Measurements from ENCODE around the gene DMD. TPM values are rescaled to one million over a fixed set of nuclear protein-coding genes. Genes with fewer than 3 reads are reported as not detected.

The DMD gene
- total and polyA plus RNA-seq, 9 donors = 14.0 to 70.5 (median 37.6) TPM

DNA sequence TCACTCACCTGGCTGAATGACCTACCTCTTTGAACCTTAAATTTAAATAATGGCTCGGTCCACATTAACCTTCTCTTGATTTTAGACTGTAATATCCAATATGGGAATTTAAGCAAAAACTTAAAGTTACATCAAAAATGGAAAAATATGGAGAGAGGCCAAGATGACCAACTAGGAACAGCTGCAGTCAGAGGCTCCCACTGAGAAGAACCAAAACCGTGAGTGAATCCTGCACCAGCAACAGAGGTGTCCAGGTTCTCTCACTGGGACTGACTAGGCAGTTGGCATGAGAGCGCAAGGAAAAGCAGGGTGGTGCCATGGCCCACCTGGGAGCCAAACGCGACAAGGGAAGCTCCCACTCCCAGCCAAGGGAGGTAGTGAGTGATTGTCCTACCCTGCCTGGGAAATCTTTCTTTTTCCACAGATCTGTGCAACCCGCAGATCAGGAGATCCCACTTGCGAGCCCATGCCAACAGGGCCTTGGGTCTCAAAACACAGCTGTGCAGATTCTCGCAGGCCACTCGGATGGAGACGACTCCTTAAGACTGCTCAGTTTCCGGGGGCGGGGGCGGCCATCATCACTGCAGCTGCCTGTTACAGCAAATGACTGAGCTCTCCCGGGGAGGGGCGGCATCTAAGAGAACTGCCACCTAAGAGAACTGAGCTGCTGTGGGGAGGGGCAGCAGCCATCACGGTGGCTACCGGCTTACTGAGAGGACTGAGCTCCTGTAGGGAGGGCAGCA, 343.4 kb downstream of the DMD start:
- TF ChIP-seq POLR2A (IDR thresholded peaks at IDR 0.05) = no peak
- TF ChIP-seq EP300 (IDR thresholded peaks at IDR 0.05) = no peak
- no peak for TF ChIP-seq CTCF (IDR thresholded peaks at IDR 0.05)
- 75 to 82% (median 81%) methylated on average over 17 of the region's 17 CpGs for WGBS, 3 donors
- no peak overlapping the region for H3K27ac ChIP-seq
- no peak for DNase-seq
- H3K4me1 ChIP-seq (ENCODE audit: insufficient read depth) = no peaks in the 10 kb centered on the region
- H3K4me3 ChIP-seq = no peak overlapping the region
- no peaks in the 10 kb centered on the region for H3K9me3 ChIP-seq
- intact Hi-C loops (cut with DNase I) = no loop called here
- H3K27me3 ChIP-seq = no peaks in the 10 kb centered on the region
- H3K36me3 ChIP-seq = no peaks in the 10 kb centered on the region

DNA sequence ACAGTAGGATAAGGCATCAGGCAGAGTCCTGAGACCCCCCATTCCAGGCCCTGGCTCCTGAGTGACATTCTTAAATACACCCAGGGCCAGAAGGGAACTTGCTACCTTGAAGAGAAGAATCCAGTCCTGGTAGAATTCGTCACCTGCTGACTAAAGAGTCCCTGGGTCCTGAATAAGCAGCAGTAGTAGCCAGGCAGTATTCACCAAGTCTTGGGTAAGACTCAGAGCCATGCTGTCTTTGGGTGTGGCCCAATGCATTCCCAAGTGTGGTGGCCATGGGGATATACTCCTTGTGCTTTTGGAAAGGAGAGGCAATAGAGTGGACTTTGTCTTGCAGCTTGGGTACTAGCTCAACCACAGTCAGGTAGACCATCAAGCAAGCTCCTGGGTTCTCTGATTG, 359.1 kb downstream of the DMD start:
- Histone ChIP-seq H3K27ac (no peak overlapping the region), H3K4me3 (no peak overlapping the region), H3K27me3 (no peaks in the 10 kb centered on the region), H3K9me3 (no peaks in the 10 kb centered on the region), H3K4me1 (ENCODE audit: insufficient read depth) (no peaks in the 10 kb centered on the region), H3K36me3 (no peaks in the 10 kb centered on the region)
- TF ChIP-seq EP300 (IDR thresholded peaks at IDR 0.05) (no peak), CTCF (IDR thresholded peaks at IDR 0.05) (no peak), POLR2A (IDR thresholded peaks at IDR 0.05) (no peak)
- intact Hi-C loops (cut with DNase I) = no loop called here
- DNase-seq = no peak
- WGBS, 3 donors = 50 to 63% (median 61%) methylated on average over 1 of the region's 1 CpG

DNA sequence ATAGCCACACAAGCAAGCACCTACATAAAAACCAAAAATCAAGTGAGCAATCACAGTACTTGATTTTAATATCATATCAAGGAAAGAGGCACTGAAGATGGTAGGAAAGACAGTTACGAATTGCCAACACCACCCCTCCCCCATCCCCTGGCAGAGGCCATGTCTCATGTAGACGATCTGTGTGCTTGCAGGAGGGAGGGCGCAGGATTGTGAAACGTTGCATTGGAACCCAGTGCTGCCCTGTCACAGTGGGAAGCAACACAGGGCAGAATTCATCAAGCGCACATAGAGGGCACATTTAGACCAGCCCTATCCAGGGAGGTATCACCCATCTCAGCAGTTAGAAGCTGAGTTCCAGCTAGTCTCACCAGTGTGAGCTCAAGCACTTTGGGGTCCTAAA, 359.8 kb downstream of the DMD start:
- no peaks in the 10 kb centered on the region for H3K27me3 ChIP-seq

DNA sequence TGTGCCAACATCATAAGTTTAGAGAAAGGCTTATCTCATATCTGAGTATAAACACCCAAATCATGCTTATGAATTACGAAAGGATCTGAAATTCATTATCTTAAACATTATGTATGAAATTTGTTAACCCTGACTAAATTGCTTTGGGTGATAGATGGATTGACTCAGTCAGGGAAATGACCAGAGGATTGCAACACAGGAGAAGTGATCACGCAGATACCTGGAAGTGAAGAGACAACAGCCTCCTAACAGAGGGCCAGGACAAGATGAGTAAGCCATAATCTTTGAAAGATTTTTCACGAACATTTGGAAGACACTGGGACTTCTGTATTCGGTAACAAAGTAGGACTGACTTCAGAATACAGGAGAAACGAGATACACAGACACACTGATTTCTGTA, 363.4 kb downstream of the DMD start:
- intact Hi-C loops (cut with DNase I) = no loop called here

More for the DNA sequence above, 359.8 kb downstream of the DMD start:
- intact Hi-C loops (cut with DNase I) = no loop called here
- no peak overlapping the region for H3K27ac ChIP-seq
- no peaks in the 10 kb centered on the region for H3K4me1 ChIP-seq (ENCODE audit: insufficient read depth)
- H3K4me3 ChIP-seq = no peak overlapping the region
- TF ChIP-seq EP300 (IDR thresholded peaks at IDR 0.05) (no peak), CTCF (IDR thresholded peaks at IDR 0.05) (no peak), POLR2A (IDR thresholded peaks at IDR 0.05) (no peak)
- 59 to 80% (median 70%) methylated on average over 5 of the region's 5 CpGs for WGBS, 3 donors
- no peaks in the 10 kb centered on the region for H3K9me3 ChIP-seq
- no peaks in the 10 kb centered on the region for H3K36me3 ChIP-seq
- DNase-seq = no peak

More for the DNA sequence above, 363.4 kb downstream of the DMD start:
- TF ChIP-seq CTCF (IDR thresholded peaks at IDR 0.05) (no peak), POLR2A (IDR thresholded peaks at IDR 0.05) (no peak), EP300 (IDR thresholded peaks at IDR 0.05) (no peak)
- H3K4me1 ChIP-seq (ENCODE audit: insufficient read depth) = no peaks in the 10 kb centered on the region
- DNase-seq = no peak
- no peak overlapping the region for H3K4me3 ChIP-seq
- WGBS, 3 donors = 75 to 81% (median 78%) methylated on average over 5 of the region's 5 CpGs
- H3K36me3 ChIP-seq = no peaks in the 10 kb centered on the region
- H3K27ac ChIP-seq = no peak overlapping the region
- no peaks in the 10 kb centered on the region for H3K9me3 ChIP-seq
- H3K27me3 ChIP-seq = no peaks in the 10 kb centered on the region

Data from ovary (tissue), 9 donors.